SK-N-SH treated with all-trans-retinoic acid at 6 μM for 48 hours (cell line): ENCODE results near the gene CACNA1C.

ENCODE experiments used
- ARNTL ChIP-seq: fragments of 450-650 bp; formaldehyde crosslinking; IDR thresholded peaks from 2 replicates; pipeline ENCODE4 v1.5.0; 2020; ENCODE audit warnings: low read depth, mild to moderate bottlenecking, moderate library complexity, borderline replicate concordance
- ESRRG ChIP-seq: fragments of 250-450 bp; sonication (Bioruptor Pico); IDR thresholded peaks from 2 replicates; pipeline ENCODE4 v1.6.1; 2021; ENCODE audit warnings: mild to moderate bottlenecking
- PATZ1 ChIP-seq: fragments of 250-450 bp; sonication (Bioruptor Pico); IDR thresholded peaks from 2 replicates; pipeline ENCODE4 v1.8.0; 2020; ENCODE audit warnings: mild to moderate bottlenecking, moderate library complexity, borderline replicate concordance
- TSHZ2 ChIP-seq: fragments of 250-450 bp; sonication (Bioruptor Pico); IDR thresholded peaks from 2 replicates; pipeline ENCODE4 v1.5.0; 2020; ENCODE audit warnings: mild to moderate bottlenecking, moderate library complexity
- ZFP3 ChIP-seq: fragments of 250-450 bp; sonication (Bioruptor Pico); IDR thresholded peaks from 2 replicates; pipeline ENCODE4 v1.5.0; 2020; ENCODE audit warnings: mild to moderate bottlenecking, moderate library complexity
- ZFP30 ChIP-seq: fragments of 450-650 bp; formaldehyde crosslinking; IDR thresholded peaks from 2 replicates; pipeline ENCODE4 v1.5.0; 2022; ENCODE audit warnings: mild to moderate bottlenecking, moderate library complexity
- ZNF70 ChIP-seq: fragments of 450-650 bp; formaldehyde crosslinking; IDR thresholded peaks from 2 replicates; pipeline ENCODE4 v1.5.0; 2020; ENCODE audit warnings: mild to moderate bottlenecking, moderate library complexity

- no peak for TF ChIP-seq ZFP3 (CRISPR knock-in tag)
- no peak for TF ChIP-seq ARNTL (CRISPR knock-in tag)
- TF ChIP-seq ESRRG = no peak
- no peak for TF ChIP-seq TSHZ2 (CRISPR knock-in tag)
- no peak for TF ChIP-seq ZFP30 (CRISPR knock-in tag)
- TF ChIP-seq ZNF70 (CRISPR knock-in tag) = no peak
- no peak for TF ChIP-seq PATZ1 (CRISPR knock-in tag)
Measured at GRCh38 chr12:2355198-2355597, 302.4 kb downstream of the CACNA1C start.
